NT2/D1 (cell line): Measurements from ENCODE around the gene P2RX6.

Experiments
- YY1 ChIP-seq: IDR thresholded peaks from 2 replicates; pipeline ENCODE4 v1.6.1; 2011; ENCODE audit not compliant: insufficient read length, insufficient read depth
- ZNF274 ChIP-seq: IDR thresholded peaks from 2 replicates; pipeline ENCODE4 v1.6.1; 2011; ENCODE audit warnings: mild to moderate bottlenecking, low read depth, low read length

DNA sequence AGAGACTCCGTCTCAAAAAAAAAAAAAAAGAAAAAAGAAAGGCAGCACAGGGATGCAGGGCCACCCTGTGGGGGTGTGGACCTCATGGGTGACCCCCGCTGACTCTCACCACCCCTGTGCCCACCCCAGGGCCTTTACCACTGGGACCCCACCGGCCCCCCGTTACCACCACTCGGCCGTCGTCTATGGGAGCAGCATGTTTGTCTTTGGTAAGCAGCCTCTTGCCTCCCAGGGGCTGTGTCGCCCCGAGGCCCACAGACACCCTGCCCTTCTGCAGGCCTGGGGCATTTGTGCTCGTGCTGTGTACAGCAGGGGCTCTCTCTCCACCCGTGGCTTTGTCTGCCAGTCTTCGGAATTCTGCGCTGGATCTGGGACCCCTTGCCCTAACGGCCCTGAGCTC is 27.6 kb upstream of the P2RX6 start:
- TF ChIP-seq YY1 (no peak), ZNF274 (no peak)
